Breast epithelium (tissue), 3 donors: ENCODE results near the gene GPR21.

Experiments
- POLR2A ChIP-seq: fragments of 450-650 bp; IDR thresholded peaks from one replicate; pipeline ENCODE4 v1.6.1; 2016; ENCODE audit warnings: antibody characterized with exemption, mild to moderate bottlenecking, moderate library complexity
- POLR2AphosphoS5 ChIP-seq, 3 donors: sonication (generic); formaldehyde crosslinking; IDR thresholded peaks; one replicate each; pipeline ENCODE4 v1.6.1; 2017; ENCODE audit warnings: antibody characterized with exemption in 3 of 3
- TF ChIP-seq, protein P1 (sequence below), 3 donors: fragments of 450-650 bp; IDR thresholded peaks; one replicate each; pipeline ENCODE4 v1.5.1; 2016 to 2017; ENCODE audit warnings: antibody characterized with exemption in 3 of 3, mild to moderate bottlenecking in 3 of 3, moderate library complexity in 3 of 3

DNA sequence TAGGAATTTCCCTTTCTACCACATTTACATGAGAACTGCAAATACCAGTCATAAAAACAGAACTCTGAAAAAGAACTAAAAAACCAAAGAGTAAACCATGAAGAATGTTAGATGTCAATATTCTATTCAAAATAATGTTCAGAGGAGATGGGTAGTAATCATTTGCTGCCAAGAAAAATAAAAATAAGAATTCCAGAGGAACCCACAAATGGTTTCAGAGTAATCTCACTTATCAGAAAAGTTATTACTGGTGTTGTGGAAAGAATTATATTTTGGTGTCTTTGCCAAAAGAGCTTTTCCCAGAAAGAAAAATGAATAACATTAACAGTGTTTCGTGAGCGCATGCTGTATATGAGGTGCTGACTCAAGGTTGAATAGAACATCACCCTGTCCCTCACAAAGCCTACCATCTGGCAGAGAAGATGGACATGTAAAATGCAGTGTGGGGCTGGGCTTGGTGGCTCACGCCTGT is 35.6 kb downstream of the GPR21 start:
- TF ChIP-seq, protein P1, sequence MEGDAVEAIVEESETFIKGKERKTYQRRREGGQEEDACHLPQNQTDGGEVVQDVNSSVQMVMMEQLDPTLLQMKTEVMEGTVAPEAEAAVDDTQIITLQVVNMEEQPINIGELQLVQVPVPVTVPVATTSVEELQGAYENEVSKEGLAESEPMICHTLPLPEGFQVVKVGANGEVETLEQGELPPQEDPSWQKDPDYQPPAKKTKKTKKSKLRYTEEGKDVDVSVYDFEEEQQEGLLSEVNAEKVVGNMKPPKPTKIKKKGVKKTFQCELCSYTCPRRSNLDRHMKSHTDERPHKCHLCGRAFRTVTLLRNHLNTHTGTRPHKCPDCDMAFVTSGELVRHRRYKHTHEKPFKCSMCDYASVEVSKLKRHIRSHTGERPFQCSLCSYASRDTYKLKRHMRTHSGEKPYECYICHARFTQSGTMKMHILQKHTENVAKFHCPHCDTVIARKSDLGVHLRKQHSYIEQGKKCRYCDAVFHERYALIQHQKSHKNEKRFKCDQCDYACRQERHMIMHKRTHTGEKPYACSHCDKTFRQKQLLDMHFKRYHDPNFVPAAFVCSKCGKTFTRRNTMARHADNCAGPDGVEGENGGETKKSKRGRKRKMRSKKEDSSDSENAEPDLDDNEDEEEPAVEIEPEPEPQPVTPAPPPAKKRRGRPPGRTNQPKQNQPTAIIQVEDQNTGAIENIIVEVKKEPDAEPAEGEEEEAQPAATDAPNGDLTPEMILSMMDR (IDR thresholded peaks at IDR 0.05), result no peak
- no peak for TF ChIP-seq POLR2A
- TF ChIP-seq POLR2AphosphoS5 (IDR thresholded peaks at IDR 0.05), result no peak
